Activated T-helper 1 cell treated with Interleukin-2 at 50 U/mL for 16 hours (primary cell): ENCODE measurements around the gene CAPN1.
A peak's percentile ranks its signal among the peaks of the same experiment; 100 is the strongest.
"Not testable (repeated sequence)": the region's sequence is repeated elsewhere in the genome, so short reads cannot be mapped to it uniquely, and the experiment has no call there.

Source experiments
- DNase-seq: peaks from one replicate; pipeline ENCODE4 v3.0.0-alpha.2; 2020; ENCODE audit warnings: low read depth

The CAPN1 gene

GRCh38 chr11:65160643-65161042 is 21.1 kb upstream of the CAPN1 start:
- DNase-seq: no peak

GRCh38 chr11:65163684-65164083 is 18.0 kb upstream of the CAPN1 start:
- no peak for DNase-seq

GRCh38 chr11:65165410-65166317 is 16.1 kb upstream of the CAPN1 start:
- no peak for DNase-seq

DNA sequence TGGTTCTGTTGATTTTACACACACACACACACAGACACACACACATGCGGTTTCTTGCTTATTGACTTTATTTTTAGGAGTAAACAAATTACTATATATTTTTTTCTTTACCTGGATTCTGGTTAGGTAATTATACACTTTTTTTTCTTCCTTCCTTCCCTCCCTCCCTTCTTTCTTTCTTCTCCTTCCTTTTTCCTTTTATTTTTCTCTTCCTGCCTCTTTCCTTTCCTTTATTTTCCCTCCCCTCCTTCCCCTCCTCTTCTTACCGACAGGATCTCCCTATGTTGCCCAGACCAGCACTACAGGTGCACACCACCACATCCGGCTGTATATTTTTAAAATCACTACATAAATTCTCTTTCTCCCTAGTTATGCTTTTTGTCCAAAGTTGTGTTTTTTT is 14.8 kb upstream of the CAPN1 start:
- no peak for DNase-seq

DNA sequence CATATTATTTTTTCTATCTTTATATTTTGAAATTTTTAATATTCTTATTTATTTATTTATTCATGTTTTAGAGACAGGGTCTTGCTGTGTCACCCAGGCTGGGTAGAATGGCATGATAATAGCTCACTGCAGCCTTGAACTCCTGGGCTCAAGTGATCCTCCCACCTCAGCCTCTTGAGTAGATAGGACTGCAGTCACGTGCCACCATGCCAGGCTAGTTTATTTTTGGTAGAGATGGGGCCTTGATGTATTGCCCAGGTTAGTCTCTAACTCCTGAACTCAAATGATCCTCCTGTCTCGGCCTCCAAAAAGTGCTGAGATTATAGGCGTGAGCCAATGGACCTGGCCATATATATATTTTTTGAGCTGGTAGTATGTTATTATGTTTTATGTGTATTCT is 14.1 kb upstream of the CAPN1 start:
- no peak for DNase-seq

DNA sequence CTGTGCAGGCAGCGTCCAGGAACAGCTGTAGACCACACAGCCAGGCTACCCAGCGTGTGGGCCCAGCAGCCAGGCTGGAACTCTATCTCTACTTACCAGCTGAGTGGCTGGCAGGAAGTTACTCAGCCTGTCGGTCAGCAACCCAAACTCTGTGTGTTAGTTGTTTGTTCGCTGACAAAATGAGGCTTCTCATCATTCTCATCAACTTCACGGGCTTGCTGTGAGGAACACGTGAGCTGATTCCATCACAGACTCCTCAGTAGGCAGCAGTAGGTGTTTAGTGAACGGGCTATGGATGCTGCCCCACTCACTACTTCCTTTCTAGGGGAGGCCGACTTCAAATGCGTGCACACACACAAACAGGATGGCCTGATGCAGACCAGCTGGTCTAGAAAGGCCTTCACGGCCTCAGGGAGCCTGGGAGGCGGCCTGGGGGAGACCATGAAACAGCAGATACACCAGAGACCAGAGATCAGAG is 12.5 kb upstream of the CAPN1 start:
- DNase-seq: no peak

GRCh38 chr11:65170058-65170534 is 11.6 kb upstream of the CAPN1 start, which contains the start of gene SPDYC:
Gene SPDYC, plus strand, starts transcription at chr11:65170233. Its CDS starts 1,125 bp downstream, at chr11:65171358.
- no peak for DNase-seq

- DNase-seq: no peak
These were observed 9.1 kb upstream of the CAPN1 start for GRCh38 chr11:65172600-65172999.

GRCh38 chr11:65174571-65175010 is 7.1 kb upstream of the CAPN1 start:
- not testable (repeated sequence) for DNase-seq

DNA sequence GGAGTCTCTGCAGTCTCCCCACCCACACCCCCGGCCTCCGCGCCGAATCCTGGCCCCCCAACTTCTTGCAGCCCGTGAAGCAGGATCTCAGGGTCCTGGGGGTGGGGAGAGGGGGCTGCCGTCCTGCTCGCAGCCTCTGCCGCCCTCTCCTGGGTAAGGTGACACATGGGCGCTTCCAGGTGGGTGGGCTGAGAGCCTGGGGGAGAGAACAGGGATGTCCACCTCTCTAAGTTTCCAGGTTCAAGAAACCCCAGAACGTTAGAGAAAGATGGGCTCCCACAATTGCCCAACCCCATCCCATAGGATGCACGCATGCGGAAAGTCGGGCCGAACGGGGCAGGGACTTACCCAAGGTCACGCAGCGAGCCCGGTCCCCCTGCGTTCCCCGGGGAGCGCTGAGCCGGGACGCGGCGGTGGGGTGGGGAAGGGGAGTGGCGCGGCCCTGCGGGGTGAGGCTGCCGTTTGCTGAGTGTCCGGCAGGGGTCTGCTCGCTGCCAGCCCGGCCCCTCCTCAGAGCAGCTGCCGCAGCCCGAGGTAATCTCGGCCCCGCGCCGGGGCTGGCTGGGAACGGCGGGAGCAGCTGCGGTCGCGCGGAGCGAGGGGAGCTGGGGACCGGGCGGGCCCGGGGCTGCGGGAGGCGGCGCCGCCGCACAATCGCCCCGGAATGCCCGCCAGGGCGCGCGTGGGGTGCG is 705 bp upstream of the CAPN1 start:
- DNase-seq: peak; percentile 41

GRCh38 chr11:65182258-65183170 is 786 bp downstream of the CAPN1 start:
- DNase-seq: no peak

DNA sequence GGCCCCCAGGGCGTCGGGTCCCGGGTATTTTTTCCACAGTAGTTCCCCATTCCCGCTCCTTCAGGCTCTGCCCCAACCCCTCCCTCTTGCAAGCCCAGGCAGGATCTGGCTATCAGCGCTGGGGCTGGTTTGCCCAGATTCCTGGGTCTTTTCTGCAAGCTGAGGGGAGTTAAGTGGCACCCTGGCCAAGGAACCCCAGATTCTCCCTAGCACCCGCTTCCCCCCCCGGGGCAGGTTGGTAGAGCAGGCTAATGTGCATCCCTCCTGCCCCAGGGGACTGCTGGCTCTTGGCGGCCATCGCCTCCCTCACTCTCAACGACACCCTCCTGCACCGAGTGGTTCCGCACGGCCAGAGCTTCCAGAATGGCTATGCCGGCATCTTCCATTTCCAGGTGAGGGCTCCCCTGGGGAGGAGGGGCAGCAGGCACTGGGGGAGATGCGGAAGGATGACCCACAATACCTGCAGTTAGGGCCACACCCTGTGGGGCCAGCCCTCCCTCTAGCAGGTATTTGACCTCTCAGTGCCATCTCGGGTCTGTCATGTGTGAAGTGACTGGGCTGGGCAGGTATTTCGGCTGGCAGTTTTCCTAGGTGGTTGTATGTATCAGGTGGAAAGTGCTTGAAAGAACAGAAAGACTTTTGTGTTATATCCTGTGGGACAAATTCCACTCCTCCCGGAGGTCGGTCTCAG is 1.6 kb downstream of the CAPN1 start:
- no peak for DNase-seq

GRCh38 chr11:65184146-65184545 is 2.4 kb downstream of the CAPN1 start:
- no peak for DNase-seq

DNA sequence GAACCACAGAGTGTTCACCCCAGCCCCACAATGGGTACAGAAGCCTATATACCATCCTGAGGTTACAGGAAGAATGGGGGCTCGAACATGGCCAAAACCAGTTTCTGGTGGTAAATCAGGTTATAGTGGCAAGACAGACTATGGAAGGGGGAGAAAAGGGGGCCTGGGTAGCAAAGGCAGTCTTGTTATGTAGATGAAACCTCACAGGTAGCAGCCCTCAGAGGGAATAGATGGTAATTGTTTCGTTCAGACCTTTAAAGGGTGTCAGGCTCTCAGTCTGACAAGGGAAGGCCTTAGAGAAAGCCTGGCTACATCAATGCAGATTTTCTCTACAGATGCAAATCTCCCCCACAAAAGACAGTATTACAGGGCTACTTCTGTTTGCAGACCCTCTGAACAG is 3.4 kb downstream of the CAPN1 start:
- no peak for DNase-seq

GRCh38 chr11:65185869-65186341 is 4.2 kb downstream of the CAPN1 start:
- no peak for DNase-seq

GRCh38 chr11:65186701-65187100 is 5.0 kb downstream of the CAPN1 start:
- no peak for DNase-seq

GRCh38 chr11:65187146-65187675 is 5.5 kb downstream of the CAPN1 start:
- DNase-seq: no peak

DNA sequence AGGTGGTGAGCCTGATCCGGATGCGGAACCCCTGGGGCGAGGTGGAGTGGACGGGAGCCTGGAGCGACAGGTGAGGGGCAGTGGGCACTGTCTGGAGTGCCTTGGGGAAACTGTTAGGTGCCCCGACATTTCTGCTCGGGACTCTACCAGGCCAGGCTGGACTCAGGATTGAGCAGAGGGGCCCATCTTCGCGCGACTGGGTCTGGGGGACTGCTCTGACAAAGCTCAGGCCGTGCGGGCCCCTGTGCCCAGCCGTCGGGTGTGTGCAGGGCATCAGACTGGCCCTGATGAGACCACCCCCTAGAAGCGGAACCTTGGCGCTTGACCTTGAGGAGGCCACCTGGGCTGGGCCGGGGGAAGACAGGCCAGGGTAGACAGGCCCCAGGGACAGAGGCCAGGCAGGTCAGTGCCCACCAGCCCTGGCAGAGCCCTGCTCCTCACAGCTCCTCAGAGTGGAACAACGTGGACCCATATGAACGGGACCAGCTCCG is 6.3 kb downstream of the CAPN1 start:
- no peak for DNase-seq

DNA sequence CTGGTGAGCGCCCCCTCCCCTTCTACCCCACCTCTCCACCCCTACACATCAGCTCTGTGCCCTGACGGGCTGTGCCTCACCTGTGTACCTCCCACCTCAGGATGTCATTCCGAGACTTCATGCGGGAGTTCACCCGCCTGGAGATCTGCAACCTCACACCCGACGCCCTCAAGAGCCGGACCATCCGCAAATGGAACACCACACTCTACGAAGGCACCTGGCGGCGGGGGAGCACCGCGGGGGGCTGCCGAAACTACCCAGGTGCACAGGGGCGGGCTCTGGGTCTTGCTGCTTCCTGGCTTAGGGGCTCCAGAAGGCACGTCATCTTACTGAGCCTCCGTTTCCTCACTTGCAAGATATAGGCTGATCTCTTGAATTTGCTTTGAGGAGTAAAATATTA is 6.8 kb downstream of the CAPN1 start:
- DNase-seq: no peak

- no peak for DNase-seq
These were observed 7.5 kb downstream of the CAPN1 start for GRCh38 chr11:65189191-65189590.

DNA sequence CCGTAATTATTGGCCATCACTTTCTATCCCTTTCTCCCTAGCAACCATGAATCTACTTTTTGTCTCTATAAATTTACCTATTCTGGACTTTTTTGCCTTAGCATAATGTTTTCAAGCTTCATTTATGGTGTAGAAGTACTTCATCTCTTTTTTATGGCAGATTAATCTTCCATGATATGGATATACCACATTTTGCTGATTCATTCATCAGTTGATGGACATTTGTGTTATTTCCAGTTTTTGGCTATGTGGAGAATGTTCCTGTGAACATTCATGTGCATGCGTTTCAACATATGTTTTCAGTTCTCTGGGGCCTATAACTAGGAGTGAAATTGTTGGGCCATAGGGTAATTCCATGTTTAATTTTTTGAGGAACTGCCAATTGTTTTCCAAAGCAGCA is 12.8 kb downstream of the CAPN1 start:
- no peak for DNase-seq
